ENCODE measurements around the gene GRIK2.

GRIK2 gene

GRCh38 chr6:101918471-101918870 lies 525.0 kb downstream of the GRIK2 start:
- no peak for DNase-seq

GRCh38 chr6:101921829-101922450 lies 528.4 kb downstream of the GRIK2 start:
- DNase-seq: no peak

GRCh38 chr6:101926149-101926925 lies 532.8 kb downstream of the GRIK2 start:
- DNase-seq: no peak

- no peak for DNase-seq
Measured at GRCh38 chr6:101931766-101932165, 538.3 kb downstream of the GRIK2 start.

- no peak for DNase-seq
Measured at GRCh38 chr6:101932704-101933103, 539.2 kb downstream of the GRIK2 start.

- DNase-seq: no peak
Measured at GRCh38 chr6:101935732-101936131, 542.2 kb downstream of the GRIK2 start.

- DNase-seq: no peak
Measured at GRCh38 chr6:101936516-101936915, 543.0 kb downstream of the GRIK2 start.

GRCh38 chr6:101937108-101937507 lies 543.6 kb downstream of the GRIK2 start:
- no peak for DNase-seq

- no peak for DNase-seq
Measured at GRCh38 chr6:101940391-101940790, 546.9 kb downstream of the GRIK2 start.

- DNase-seq: no peak
Measured at GRCh38 chr6:101956961-101957360, 563.5 kb downstream of the GRIK2 start.

- DNase-seq: no peak
Measured at GRCh38 chr6:101961357-101961756, 567.8 kb downstream of the GRIK2 start.

- DNase-seq: no peak
Measured at GRCh38 chr6:101980924-101981323, 587.4 kb downstream of the GRIK2 start.

- DNase-seq: no peak
Measured at GRCh38 chr6:101986476-101986875, 593.0 kb downstream of the GRIK2 start.

GRCh38 chr6:101992286-101992685 lies 598.8 kb downstream of the GRIK2 start:
- no peak for DNase-seq

GRCh38 chr6:101994521-101994920 lies 601.0 kb downstream of the GRIK2 start:
- no peak for DNase-seq

GRCh38 chr6:102015431-102015830 lies 621.9 kb downstream of the GRIK2 start:
- DNase-seq: no peak

GRCh38 chr6:102022281-102022680 lies 628.8 kb downstream of the GRIK2 start:
- no peak for DNase-seq

- DNase-seq: no peak
Measured at GRCh38 chr6:102022803-102023202, 629.3 kb downstream of the GRIK2 start.

GRCh38 chr6:102023977-102024657 lies 630.6 kb downstream of the GRIK2 start:
- no peak for DNase-seq

GRCh38 chr6:102026649-102027048 lies 633.1 kb downstream of the GRIK2 start:
- no peak for DNase-seq

GRCh38 chr6:102028176-102028575 lies 634.7 kb downstream of the GRIK2 start:
- DNase-seq: no peak

- DNase-seq: no peak
Measured at GRCh38 chr6:102038964-102039363, 645.5 kb downstream of the GRIK2 start.

GRCh38 chr6:102039441-102039840 lies 645.9 kb downstream of the GRIK2 start:
- no peak for DNase-seq

GRCh38 chr6:102051001-102051400 lies 657.5 kb downstream of the GRIK2 start:
- no peak for DNase-seq
